Measurements from ENCODE around the gene TRPV4.

Gene TRPV4

DNA sequence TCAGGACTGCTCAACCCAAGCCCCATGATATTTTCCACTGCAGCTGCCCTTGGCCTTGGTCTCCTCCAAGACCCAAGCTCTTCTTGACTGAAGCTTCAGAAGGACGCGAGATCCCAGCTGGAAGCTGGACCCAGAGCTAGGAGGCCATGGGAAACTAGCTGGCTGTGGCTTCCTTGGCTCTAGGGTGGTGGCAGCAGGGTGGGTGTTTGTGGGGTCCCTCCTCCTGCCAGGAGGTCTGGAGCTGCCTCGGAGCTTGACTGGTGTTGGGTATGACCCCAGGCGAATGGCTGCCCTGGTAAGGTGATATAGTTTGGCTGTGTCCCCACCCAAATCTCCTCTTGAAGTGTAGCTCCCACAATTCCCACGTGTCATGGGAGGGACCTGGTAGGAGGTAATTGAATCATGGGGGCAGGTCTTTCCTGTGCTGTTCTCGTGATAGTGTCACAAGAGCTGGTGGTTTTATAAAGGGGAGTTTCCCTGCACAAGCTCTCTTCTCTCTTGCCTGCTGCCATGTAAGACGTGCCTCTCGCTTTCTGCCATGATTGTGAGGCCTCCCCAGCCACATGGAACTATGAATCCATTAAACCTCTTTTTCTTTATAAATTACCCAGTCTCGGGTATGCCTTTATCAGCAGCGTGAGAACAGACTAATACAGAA is 51.4 kb downstream of the TRPV4 start:
- DNase-seq: no peak

GRCh38 chr12:109779382-109779781 is 53.8 kb downstream of the TRPV4 start:
- DNase-seq: no peak

DNA sequence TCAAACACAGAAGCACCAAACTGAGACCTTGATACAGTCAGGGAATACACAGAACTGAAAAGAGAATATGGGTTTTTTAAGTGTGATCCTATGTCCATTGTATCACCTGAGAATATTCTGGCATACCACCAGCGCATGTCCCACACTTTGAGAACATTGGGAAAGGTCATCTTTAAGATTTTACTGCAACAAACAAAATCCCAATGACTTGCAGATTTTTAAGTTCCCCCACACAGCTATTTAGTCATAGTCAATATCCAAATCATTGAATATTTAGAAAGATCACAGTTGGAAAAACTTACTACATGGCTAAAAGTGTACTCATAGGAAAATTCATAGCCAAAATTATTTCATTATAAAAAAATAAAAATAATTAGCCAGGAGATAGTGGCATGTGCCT is 54.5 kb downstream of the TRPV4 start:
- no peak for DNase-seq

DNA sequence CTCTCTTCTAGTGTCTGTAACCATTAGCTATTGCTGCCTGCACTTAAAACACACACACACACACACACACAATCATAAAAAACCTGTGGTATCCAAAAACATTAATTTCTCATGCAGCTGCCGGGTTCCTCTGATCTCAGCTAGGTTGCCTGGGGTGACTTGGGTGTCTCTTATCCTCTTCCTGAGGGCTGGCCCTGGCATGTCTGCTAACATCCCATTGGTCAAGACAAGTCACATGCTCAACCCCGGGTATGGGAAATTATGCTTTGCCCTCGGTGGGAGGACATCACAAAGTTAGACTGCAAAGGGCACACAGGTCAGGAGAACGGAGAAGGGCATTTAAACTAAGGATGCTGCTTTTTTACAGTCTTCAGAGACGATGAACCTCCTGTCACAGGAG is 55.7 kb downstream of the TRPV4 start:
- no peak for DNase-seq

DNA sequence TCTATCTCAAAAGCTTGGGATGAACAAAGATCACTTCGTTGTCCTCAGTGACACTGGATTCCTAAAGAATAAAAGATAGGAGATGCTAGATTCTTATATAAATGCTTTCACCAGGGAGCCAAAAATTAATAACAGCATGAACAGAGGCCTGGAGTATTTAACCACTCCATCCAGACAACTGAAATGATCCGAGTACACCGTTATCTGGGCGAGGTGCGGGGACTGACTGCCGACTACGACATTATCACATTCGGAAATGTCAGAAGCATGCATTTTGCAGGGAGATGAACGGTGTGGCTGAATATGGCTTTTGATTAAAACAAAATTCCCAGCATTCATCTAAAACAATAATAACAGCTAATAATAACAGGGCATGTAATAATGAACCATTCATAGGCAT is 56.6 kb downstream of the TRPV4 start:
- DNase-seq: no peak

DNA sequence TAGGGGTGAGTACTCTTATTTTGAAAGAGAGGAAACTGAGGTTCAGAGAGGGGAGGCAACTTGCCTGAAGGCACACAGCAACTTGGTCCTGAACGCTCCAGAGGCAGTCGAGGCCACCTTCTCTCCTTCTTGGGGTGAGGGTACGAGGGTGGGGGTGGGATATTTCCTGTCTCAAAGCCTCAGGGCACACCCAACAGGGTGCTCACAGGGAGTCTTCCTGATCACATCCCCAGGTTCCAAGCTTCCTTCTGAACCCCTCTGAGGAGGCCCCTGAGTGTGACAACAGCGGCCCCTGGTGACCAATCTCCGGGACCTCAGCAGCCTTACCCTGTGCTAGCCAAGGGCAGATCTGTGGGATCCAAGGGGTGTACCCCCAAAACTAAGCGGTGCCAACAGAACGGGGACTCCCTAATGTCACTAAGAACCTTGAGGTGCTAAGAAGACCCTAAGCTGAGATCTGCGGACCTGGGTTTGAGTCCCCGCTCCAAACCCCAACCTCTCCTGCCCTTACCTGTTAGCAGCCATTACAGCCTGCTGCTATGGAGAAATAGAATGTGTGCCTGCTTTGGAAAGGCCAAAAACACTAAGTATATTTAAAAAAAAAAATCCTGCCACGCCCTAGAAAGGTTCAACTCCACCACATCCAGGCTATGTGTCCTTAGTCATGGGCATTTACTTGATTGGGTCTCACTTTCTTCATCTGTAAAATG is 57.9 kb downstream of the TRPV4 start:
- DNase-seq: peak in 50 of 51 donors; percentile 10 to 83 (median 53)

- DNase-seq: peak in 32 of 51 donors; percentile 10 to 67 (median 38)
Measured at GRCh38 chr12:109773384-109774011, 59.7 kb downstream of the TRPV4 start.

DNA sequence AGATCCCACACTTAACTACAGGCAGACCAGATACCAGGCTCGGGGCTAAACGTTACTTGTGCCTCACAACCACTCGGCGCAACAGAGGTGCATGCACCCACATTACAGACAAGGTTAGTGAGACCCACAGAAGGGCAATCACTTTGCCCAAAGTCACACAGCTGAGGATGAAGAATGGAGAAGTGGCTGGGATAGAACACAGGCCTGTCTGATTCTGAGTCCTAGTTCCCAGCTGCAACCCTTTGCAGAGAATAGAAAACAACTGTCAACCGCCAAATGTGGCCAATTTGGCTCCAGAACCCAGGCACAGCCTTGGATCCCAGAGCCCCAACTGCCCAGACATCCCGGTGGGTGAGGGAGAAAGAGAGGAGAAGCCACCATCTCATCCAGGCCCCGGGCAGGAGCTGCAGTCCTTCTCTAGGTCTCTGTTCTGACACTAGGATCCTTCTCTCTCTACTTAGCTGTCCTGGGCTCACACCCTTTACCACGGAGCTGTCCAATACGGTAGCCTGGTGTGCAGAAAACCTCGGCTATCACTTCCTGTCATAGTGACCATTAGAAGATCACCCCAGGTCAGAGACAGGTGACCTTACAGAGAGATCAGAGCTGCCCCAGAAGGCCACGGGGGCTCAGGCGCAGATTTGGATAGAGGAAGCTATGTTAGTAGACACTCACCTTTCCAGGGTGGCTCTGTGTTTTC is 60.4 kb downstream of the TRPV4 start:
- peak in 12 of 51 donors; percentile 13 to 56 (median 26) for DNase-seq

GRCh38 chr12:109771746-109772621 is 61.2 kb downstream of the TRPV4 start:
- no peak for DNase-seq

DNA sequence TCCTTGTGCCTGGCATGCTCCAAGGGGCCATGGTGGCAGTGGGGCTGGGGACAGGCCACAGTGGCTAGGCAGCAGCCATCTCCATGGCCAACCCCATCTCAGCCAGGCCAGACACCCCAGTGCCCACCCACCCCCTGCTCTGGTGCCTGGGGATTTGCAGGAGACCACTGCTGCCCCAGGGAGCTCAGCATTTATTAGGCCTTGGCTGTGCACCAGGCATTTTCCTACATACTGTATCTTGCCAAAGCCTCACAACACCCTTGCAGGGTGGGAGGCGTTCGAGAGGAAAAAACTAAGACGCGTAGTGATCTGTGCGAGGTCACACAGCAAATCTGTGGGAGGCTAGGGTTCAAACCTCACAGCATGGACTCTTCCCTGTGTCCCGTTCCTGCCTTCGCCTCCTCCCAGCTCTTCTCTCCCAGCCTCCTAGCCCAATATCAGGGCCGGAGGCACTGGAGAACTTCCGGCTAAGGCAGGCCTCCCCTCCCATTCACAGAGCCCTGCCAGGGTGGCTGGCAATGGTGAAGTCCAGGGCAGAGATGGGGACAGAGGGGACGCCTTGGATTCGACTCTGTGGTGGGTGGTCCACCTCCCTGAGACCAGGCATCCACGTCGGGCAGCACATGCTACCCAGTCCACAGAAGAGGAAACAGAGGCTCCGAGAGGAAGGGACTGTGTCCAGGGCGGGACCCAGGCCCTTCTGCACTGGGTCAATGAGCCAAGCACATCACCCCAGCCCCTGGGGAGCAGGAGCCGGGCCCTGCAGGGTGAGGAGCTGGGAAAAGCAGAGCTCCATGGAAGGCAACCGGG is 62.1 kb downstream of the TRPV4 start:
- no peak for DNase-seq

GRCh38 chr12:109770104-109770860 is 62.9 kb downstream of the TRPV4 start:
- peak in 32 of 51 donors; percentile 16 to 72 (median 39) for DNase-seq

DNA sequence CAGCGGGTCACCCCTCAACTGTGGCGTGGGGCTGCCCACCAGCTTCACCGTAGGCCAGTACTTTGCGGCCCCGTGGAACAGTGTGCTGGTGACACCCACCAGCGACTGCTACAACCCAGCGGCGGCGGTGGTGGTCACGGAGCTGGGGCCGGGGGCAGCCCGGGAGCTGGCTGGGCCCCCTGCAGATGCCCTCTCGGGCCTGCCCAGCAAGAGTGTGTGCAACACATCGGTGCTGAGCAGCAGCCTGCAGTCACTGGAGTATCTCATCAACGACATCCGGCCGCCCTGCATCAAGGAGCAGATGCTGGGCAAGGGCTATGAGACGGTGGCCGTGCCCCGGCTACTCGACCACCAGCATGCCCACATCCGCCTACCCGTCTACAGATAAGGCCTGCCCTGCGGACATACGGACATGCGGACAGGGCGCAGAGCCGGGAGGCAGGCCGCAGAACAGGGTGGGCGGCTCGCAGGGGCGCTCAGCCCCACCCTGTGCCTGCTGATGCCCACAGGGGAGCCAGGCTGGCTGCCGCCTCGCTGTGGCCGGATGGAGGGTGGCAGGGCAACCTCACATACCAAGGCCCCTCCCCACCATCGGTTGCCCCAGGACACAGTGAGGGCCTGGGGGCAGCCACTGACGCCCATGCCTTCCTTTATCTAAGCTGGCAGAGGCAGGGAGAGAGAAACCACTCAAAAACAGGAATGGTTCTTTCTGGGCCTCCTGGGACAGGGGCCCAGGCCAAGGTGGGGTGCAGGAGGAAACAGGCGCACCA is 64.1 kb downstream of the TRPV4 start:
- DNase-seq: no peak

DNA sequence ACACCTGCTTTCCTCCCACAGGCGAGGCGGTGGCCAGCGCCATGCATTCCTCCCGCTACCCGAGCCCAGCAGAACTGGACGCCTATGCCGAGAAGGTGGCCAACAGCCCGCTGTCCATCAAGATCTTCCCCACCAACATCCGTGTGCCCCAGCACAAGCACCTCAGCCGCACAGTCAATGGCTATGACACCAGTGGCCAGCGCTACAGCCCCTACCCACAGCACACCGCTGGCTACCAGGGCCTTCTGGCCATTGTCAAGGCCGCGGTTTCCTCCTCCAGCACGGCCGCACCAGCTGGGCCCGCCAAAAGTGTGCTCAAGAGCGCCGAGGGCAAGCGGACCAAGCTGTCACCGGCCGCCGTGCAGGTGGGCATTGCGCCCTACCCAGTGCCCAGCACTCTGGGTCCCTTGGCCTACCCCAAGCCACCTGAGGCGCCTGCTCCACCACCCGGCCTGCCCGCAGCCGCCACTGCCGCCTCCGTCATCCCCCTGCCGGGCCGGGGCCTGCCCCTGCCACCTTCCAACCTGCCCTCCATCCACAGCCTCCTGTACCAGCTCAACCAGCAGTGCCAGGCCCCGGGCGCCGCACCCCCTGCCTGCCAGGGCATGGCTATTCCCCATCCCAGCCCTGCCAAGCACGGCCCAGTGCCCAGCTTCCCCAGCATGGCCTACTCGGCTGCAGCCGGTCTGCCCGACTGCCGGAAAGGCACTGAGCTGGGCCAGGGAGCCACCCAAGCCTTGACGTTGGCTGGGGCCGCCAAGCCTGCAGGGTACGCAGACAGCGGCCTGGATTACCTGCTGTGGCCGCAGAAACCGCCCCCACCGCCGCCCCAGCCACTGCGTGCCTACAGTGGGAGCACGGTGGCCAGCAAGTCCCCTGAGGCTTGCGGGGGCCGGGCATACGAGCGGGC is 65.0 kb downstream of the TRPV4 start:
- DNase-seq: peak in 16 of 51 donors; percentile 9 to 56 (median 36)

DNA sequence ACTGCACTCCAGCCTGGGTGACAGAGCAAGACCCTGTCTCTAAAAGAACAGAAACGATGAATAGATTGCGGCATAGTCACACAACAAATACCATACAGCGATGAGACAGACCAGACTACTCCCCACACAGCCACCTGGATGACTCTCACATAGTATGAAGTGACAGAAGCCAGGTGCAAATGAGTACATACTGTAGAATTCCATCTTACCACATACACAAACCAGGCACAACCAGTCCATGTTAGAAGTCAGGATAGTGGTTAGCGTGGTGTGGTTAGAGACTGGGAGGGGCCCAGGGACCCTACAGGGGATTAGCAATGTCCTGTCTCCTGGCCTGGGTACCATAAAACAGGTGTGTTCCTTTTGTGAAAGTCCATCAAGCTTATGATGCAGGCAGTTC is 65.7 kb downstream of the TRPV4 start:
- no peak for DNase-seq

GRCh38 chr12:109766251-109766778 is 66.9 kb downstream of the TRPV4 start:
- no peak for DNase-seq

DNA sequence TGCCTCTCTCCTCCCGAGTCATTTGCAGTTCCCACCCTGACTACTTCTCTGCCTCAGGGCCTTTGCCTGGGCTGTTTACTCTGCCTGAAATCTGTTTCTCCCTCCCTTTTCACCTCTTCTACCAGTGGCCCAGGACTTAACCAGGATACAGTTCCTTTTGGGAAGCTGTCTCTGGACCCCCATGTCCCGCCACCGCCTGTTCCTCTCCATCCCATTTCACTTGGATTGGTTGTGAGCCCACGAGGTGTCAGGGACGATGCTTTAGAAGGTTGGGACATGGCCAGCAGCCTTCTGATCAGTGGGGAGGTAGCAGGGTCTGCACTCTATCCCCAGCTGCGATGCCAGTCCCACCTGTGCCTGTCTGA is 67.8 kb downstream of the TRPV4 start:
- no peak for DNase-seq

- no peak for DNase-seq
Measured at GRCh38 chr12:109764776-109765445, 68.3 kb downstream of the TRPV4 start.
